ENCODE data around the gene EFCAB6.

Gene EFCAB6

GRCh38 chr22:43847376-43848289 is 35.5 kb upstream of the EFCAB6 start:
- H3K4me3 ChIP-seq (replicated peaks in 1 of 2; ENCODE audit: low read depth in 2 of 2, low read length in 2 of 2) = no peak overlapping the region
- no peak for DNase-seq (ENCODE audit: low read depth in 2 of 2)
- no peak for TF ChIP-seq CTCF (IDR thresholded peaks at IDR 0.05; ENCODE audit: low read depth, low read length)

- no peak overlapping the region for H3K4me3 ChIP-seq (replicated peaks in 1 of 2; ENCODE audit: low read depth in 2 of 2, low read length in 2 of 2)
- no peak for TF ChIP-seq CTCF (IDR thresholded peaks at IDR 0.05; ENCODE audit: low read depth, low read length)
- no peak for DNase-seq (ENCODE audit: low read depth in 2 of 2)
Observed at GRCh38 chr22:43846966-43847365, 34.9 kb upstream of the EFCAB6 start.

- no peak overlapping the region for H3K4me3 ChIP-seq (replicated peaks in 1 of 2; ENCODE audit: low read depth in 2 of 2, low read length in 2 of 2)
- no peak for DNase-seq (ENCODE audit: low read depth in 2 of 2)
- no peak for TF ChIP-seq CTCF (IDR thresholded peaks at IDR 0.05; ENCODE audit: low read depth, low read length)
Observed at GRCh38 chr22:43845981-43846380, 33.9 kb upstream of the EFCAB6 start.

- TF ChIP-seq CTCF (IDR thresholded peaks at IDR 0.05; ENCODE audit: low read depth, low read length) = no peak
- no peak overlapping the region for H3K4me3 ChIP-seq (replicated peaks in 1 of 2; ENCODE audit: low read depth in 2 of 2, low read length in 2 of 2)
- DNase-seq (ENCODE audit: low read depth in 2 of 2) = no peak
Observed at GRCh38 chr22:43844560-43845545, 32.7 kb upstream of the EFCAB6 start.

- H3K4me3 ChIP-seq (replicated peaks in 1 of 2; ENCODE audit: low read depth in 2 of 2, low read length in 2 of 2) = no peak overlapping the region
- DNase-seq (ENCODE audit: low read depth in 2 of 2) = no peak
- TF ChIP-seq CTCF (IDR thresholded peaks at IDR 0.05; ENCODE audit: low read depth, low read length) = no peak
Observed at GRCh38 chr22:43843783-43844530, 31.9 kb upstream of the EFCAB6 start.

GRCh38 chr22:43841742-43842141 is 29.6 kb upstream of the EFCAB6 start:
- H3K4me3 ChIP-seq (replicated peaks in 1 of 2; ENCODE audit: low read depth in 2 of 2, low read length in 2 of 2) = no peak overlapping the region
- DNase-seq (ENCODE audit: low read depth in 2 of 2) = no peak
- no peak for TF ChIP-seq CTCF (IDR thresholded peaks at IDR 0.05; ENCODE audit: low read depth, low read length)

Data from cardiac fibroblast (primary cell).